Measurements from ENCODE around the gene C11orf97.
"Not testable (repeated sequence)": the region's sequence is repeated elsewhere in the genome, so short reads cannot be mapped to it uniquely, and the experiment has no call there.

Gene C11orf97

DNA sequence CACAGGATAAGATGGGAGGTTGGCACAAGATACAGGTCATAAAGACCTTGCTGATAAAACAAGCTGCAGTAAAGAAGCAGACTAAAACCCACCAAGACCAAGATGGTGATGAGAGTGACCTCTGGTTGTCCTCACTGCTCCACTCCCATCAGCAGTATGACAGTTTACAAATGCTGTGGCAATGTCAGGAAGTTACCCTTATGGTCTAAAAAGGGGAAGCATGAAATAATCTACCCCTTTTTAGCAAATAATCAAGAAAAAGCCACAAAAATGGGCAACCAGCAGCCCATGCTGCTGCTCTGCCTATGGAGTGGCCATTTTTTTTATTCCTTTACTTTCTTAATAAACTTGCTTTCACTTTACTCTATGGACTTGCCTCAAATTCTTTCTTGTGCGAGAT is 46.2 kb downstream of the C11orf97 start:
- no peak for DNase-seq

DNA sequence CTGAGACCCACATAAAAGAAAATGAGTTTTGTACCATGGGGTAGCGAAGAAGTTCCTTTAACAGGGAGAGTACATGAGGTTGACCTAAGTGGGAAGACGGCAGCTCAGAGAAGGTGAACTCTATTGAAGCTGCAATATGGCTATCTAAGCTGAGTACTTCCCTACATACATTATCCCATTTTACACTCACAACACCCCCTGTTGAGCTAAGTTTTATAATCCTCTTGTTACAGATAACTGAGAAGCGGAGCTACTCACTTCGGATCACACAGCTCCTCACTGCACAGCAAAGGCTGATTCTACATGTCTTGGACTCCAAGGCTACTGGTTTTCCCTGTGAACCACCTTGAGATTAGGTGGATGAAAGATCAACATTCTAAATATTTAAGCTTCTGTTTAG is 46.7 kb downstream of the C11orf97 start:
- DNase-seq, result no peak

DNA sequence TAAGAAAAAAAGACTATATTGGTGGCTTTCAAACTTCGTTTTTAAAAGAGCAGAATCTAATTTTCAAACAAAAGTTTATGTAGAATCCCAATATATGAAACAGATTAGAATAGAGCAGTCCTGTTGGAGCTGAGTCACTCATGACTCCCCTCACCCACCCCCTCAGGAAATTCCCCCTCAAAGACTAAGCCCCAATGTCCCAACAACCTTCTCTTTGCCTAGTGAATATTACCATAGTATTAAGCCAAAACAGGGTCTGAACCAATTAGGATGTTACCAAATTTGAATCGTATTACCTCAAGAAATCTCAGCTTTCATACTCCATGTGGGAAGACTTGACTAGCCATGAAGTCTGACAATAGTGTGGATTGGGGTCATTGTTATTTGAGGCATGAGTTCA is 47.1 kb downstream of the C11orf97 start:
- no peak for DNase-seq

- DNase-seq, result no peak
These were observed 48.6 kb downstream of the C11orf97 start for GRCh38 chr11:94560834-94561233.

- DNase-seq, result no peak
These were observed 51.1 kb downstream of the C11orf97 start for GRCh38 chr11:94563176-94563847.

GRCh38 chr11:94563848-94564467 is 51.7 kb downstream of the C11orf97 start:
- no peak for DNase-seq

- no peak for DNase-seq
These were observed 55.0 kb downstream of the C11orf97 start, which contains the start of gene PIWIL4 for GRCh38 chr11:94567181-94567670. PIWIL4 (plus strand) TSS chr11:94567368; CDS start chr11:94567519, 151 bp downstream.

GRCh38 chr11:94568200-94568599 is 55.9 kb downstream of the C11orf97 start:
- DNase-seq, result no peak

- DNase-seq, result no peak
These were observed 56.5 kb downstream of the C11orf97 start for GRCh38 chr11:94568717-94569116.

- DNase-seq, result not testable (repeated sequence)
These were observed 60.7 kb downstream of the C11orf97 start for GRCh38 chr11:94572975-94573374.

GRCh38 chr11:94574193-94574961 is 62.1 kb downstream of the C11orf97 start:
- DNase-seq, result peak; percentile 8

DNA sequence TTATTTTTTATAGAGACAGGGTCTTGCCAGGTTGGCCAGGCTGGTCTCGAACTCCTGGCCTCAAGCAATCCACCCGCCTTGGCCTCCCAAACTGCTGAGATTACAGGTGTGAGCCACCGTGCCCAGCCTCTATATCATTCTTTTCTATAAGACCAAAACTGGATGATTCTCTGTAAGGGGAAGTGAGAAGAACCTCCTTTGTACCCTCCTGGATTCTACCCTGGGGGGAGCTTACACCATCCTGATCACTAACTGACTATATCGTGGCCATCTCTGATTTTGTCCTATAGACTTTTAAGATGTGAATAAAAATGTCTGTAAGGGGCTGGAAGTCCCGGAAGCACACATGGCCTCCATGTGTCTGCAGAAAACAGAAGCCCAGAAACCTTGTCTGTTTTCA is 64.0 kb downstream of the C11orf97 start:
- no peak for DNase-seq

DNA sequence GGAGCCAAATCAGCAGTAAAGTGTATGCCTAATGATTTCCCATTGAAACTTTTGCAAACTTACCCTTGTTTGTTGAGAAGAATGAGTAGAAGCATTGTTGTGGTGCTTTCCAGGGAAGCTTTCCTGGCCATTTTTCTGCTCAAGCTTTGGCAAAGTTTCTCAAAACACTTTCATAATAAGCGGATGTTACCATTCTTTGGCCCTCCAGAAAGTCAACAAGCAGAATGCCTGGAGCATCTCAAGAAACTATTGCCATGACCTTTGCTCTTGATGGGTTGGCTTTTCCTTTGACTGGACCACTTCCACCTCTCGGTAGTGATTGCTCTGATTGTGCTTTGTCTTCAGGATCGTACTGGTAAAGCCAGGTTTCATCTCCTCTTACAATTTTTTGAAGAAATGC is 65.6 kb downstream of the C11orf97 start:
- DNase-seq, result no peak

Data from CD4-positive, alpha-beta T cell treated with Interferon gamma for 1 hour (primary cell).